ENCODE data around the gene ARHGAP24.

The ARHGAP24 gene

DNA sequence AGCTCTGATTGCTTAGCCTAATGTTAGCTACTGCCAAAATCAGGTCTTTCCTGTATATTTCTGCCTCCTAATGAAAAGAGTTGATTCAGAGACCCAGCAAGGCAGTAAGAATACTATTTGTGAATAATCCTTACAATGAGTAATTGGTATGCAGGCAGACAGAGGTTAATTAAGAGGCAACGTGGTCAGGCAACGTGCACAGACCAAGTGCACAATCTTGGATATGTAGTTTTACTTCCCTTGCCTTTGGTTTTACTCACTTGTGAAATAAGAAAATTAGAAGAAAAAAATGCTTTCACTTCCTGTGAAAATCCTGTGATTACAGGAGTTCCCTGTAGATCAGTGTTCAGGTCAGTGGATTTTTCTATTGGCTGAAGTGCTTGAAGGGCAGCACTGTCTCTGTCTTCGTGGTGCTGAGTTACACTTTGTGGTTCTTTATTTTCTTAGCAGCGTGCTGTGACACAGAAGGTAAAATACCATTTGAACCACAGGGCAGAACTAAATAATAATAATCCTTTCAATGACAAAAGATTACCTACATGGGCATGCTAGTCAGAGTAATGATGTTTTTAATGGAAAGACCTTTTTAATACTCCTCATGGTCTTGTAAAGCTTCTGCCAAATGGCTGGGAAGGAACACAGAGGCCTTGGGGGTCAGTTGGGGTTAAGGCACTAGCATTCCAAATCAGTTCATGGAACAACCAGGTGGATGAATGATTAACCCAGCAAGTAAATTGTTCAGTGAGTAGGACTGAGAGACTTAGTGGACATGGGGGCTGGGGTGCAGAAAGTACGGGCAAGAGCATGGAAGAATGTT is 454.0 kb downstream of the ARHGAP24 start:
- Mint-ChIP-seq H3K36me3 (no peaks in the 10 kb centered on the region), H3K9me3 (peaks cover 5% of the 10 kb centered on the region), H3K27me3 (peaks cover 5% of the 10 kb centered on the region), H3K4me3 (no peak overlapping the region), H3K27ac (no peak overlapping the region), H3K4me1 (peaks cover 10% of the 10 kb centered on the region)

DNA sequence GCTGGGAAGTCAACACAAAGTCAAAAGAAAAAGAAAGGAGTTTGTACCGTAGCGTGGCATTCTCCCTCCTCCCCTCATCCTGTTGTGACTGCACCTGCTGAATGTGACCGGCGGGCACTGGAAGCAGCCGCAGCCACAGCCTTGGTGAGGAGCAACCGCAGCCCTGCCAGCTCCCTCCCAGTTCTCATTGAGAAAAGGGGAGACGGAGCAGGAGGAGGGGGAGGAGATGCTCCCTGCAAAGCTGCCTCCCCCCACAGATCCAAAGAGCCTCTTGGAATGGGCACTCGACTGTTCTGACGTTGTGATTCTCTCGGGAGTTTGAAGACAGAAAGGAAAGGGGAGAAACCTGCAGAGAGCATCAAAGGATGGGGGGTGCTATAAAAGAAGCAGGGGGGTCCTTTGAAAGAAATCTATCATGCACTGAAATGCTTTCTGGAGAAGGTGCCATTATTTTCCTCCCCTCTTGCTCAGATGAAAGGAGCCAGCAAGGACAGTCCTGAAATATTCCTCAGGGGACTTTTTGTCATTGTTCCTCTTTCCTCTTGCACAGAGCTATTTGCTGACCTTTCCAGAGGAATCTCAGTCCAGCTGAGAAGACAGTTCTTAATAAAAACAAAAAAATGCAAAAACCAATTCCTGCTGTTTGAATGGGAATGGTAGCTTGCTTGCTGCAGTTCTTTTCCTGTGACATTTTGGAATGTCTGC is 455.2 kb downstream of the ARHGAP24 start:
- Mint-ChIP-seq H3K27me3 (peaks cover 5% of the 10 kb centered on the region), H3K4me1 (peaks cover 10% of the 10 kb centered on the region), H3K4me3 (no peak overlapping the region), H3K9me3 (no peaks in the 10 kb centered on the region), H3K36me3 (no peaks in the 10 kb centered on the region), H3K27ac (no peak overlapping the region)

DNA sequence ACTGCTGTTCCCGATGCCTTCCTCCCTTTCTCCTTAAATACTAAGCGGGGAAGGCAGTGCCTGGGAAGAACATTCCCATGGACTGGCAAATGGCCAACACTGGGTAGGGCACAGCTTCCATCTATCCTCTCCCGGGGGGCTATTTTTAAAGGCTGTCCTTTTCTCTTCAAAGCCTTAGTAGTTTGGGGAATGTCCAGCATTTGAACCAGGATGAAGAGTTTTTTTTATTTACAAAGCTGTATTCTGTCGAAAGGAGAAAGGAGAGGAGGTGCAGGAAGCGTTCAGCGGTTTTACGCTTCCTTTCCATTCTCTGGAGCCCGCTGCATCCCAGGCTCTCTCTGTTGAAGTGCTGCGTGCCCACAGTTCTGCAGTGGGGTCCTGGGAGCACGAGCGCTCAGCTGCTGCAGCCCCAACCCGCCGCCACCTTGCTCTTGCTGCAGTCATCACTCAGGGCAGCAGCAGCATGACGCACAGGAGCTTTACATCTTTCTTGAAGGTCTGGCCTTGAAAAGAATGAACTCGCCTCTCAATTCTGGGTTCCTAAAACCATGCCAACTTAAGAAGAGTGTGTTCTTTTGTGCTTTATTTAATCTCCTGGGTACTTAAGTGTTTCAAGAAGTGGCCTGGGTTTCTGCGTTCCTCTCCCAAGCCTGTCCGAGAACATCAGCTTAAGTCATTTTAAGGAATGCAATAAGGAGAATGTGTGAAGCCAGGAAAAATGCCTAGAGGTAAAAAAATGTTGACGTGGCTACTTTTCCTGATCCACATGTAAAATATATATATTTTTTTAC is 457.7 kb downstream of the ARHGAP24 start:
- H3K4me1 Mint-ChIP-seq = peaks cover 10% of the 10 kb centered on the region

DNA sequence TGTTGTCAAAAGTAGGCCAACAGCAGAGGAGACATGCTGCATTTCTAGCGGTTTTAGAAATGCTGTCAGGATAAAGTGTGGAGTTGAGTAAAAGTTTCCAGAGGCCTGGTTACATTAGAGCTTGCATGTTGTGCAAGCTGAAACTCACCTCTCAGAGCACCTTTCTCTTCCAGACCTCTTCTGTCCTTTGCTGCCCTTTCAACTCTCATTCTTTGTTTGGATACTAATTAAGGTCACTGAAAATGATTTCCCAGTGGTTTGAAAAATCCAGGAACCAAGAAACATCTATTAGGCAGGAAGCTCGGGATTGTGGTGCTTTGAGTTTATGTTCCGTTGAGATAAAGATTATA is 458.3 kb downstream of the ARHGAP24 start:
- H3K27me3 Mint-ChIP-seq = peaks cover 5% of the 10 kb centered on the region

More for the DNA sequence above, 457.7 kb downstream of the ARHGAP24 start:
- no peak overlapping the region for H3K4me3 Mint-ChIP-seq
- no peak overlapping the region for H3K27ac Mint-ChIP-seq
- H3K36me3 Mint-ChIP-seq = no peaks in the 10 kb centered on the region
- no peaks in the 10 kb centered on the region for H3K9me3 Mint-ChIP-seq
- H3K27me3 Mint-ChIP-seq = peaks cover 5% of the 10 kb centered on the region

DNA sequence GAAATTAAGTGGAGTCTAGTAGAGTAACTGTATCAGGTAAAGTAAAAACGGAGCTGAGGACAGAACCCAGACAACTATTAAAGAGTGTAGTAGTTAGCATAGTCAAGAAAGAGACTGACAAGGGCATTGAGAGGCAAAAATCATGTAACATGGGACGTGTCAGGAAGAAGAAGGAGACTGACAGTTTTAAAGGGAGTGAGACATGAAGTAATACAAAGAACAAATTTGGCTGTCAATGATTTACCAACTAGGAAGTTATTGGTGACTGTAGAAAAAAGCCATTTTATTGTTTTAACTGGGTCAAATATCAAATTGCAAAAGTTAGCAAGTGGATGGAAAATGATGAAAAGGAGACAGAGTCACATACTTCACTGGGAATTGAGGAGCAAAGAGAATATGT is 462.6 kb downstream of the ARHGAP24 start:
- no peak overlapping the region for H3K4me3 Mint-ChIP-seq
- H3K36me3 Mint-ChIP-seq = no peaks in the 10 kb centered on the region
- no peak overlapping the region for H3K27ac Mint-ChIP-seq

More for the DNA sequence above, 458.3 kb downstream of the ARHGAP24 start:
- Mint-ChIP-seq H3K9me3 (no peaks in the 10 kb centered on the region), H3K36me3 (no peaks in the 10 kb centered on the region), H3K27ac (no peak overlapping the region), H3K4me3 (no peak overlapping the region), H3K4me1 (peaks cover 10% of the 10 kb centered on the region)

DNA sequence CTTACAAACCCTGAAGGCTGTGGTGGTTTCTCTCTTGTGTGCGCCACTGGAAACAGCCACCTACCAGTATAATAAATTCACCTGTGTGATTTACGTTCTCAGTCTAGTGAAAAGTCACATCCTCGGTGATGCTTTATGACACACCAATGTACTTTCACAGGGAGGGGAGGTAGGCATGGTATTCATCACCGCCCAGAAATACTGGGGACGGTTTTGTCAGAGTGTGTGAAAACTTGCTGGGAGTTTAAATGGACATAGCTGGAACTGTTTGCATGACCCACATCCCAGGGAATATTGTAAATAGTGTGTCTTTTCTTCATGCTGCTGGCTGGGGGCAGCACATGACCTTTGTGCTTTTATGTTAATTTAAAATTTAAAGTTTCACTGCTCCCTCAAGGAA is 463.1 kb downstream of the ARHGAP24 start:
- no peaks in the 10 kb centered on the region for H3K27me3 Mint-ChIP-seq
- H3K36me3 Mint-ChIP-seq = no peaks in the 10 kb centered on the region
- H3K4me3 Mint-ChIP-seq = no peak overlapping the region
- H3K9me3 Mint-ChIP-seq = no peaks in the 10 kb centered on the region
- H3K4me1 Mint-ChIP-seq = no peaks in the 10 kb centered on the region
- H3K27ac Mint-ChIP-seq = no peak overlapping the region

More for the DNA sequence above, 462.6 kb downstream of the ARHGAP24 start:
- H3K4me1 Mint-ChIP-seq = no peaks in the 10 kb centered on the region
- no peaks in the 10 kb centered on the region for H3K9me3 Mint-ChIP-seq
- H3K27me3 Mint-ChIP-seq = no peaks in the 10 kb centered on the region

DNA sequence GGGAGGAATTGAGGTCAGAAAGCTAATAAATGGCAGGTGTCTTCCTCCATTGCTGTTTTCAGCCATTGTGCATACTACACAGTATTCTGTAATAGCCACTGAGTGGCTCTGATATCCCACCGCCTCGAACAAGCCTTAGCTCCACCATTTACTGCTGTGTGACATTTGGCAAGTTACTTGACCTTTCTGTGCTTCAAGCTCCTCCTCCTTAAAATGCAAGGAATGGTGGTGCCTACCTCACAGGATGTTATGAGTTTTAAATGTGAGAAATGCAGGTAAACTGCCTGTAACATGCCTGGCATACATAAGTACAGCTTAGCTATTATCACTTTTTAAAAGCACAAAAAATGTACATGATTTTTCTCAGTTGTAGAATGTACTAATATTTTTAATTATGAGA is 464.0 kb downstream of the ARHGAP24 start:
- no peak overlapping the region for H3K4me3 Mint-ChIP-seq
- H3K27ac Mint-ChIP-seq = no peak overlapping the region
- no peaks in the 10 kb centered on the region for H3K36me3 Mint-ChIP-seq
- no peaks in the 10 kb centered on the region for H3K9me3 Mint-ChIP-seq
- H3K27me3 Mint-ChIP-seq = no peaks in the 10 kb centered on the region
- H3K4me1 Mint-ChIP-seq = no peaks in the 10 kb centered on the region

DNA sequence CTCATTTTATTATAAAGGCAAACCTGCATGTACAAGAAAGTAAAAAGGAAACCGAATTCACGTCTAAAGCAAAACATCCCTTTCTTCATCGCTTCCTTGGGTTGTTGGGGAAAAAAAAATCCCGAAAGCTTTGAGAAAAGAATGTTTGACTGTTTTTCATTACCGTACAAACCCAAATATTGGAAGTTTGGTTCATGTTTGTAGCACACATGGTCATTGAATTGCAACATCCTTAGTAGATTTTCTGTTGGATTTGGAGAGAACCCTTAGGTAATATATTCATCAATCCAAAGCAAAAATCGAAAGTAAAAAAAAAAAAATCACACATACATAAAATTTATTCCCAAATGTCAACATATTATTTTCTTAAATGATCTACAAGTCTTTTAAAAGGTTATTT is 464.6 kb downstream of the ARHGAP24 start:
- no peak overlapping the region for H3K4me3 Mint-ChIP-seq
- no peaks in the 10 kb centered on the region for H3K36me3 Mint-ChIP-seq
- H3K27ac Mint-ChIP-seq = no peak overlapping the region
- no peaks in the 10 kb centered on the region for H3K9me3 Mint-ChIP-seq
- H3K4me1 Mint-ChIP-seq = no peaks in the 10 kb centered on the region
- H3K27me3 Mint-ChIP-seq = no peaks in the 10 kb centered on the region

DNA sequence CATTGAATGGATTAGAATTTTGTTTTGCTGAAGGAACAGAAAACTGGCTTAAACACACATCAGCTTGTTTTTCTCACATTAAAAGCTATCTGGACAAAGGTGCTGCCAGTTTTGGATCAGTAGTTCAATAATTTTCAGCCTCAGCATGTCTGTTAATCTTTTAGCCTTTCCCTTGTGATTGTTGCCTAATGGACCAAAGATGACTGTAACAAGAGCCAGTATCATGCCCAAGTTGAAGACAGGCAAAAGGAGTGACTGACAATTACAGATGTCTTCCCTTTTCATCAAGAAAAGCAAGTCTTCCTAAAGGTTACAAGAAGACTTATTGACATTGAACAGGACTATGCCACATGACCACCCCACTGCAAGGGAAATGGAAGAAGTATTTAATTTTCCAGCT is 465.2 kb downstream of the ARHGAP24 start:
- Mint-ChIP-seq H3K27me3 (no peaks in the 10 kb centered on the region), H3K27ac (no peak overlapping the region), H3K4me1 (no peaks in the 10 kb centered on the region), H3K4me3 (no peak overlapping the region), H3K36me3 (no peaks in the 10 kb centered on the region), H3K9me3 (no peaks in the 10 kb centered on the region)

DNA sequence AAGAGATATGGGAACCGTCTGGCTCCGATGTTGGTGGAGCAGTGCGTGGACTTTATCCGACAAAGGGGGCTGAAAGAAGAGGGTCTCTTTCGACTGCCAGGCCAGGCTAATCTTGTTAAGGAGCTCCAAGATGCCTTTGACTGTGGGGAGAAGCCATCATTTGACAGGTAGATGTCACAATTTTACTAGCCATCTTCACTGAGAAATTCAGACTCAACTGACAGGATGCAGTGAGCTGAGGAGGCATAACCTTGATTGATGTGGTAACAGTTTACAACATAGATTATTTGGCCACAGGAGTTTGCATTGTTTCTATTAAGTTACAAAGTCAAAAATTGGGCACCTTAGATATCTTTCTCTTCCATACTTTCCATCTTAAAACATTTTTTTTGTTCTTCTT is 467.2 kb downstream of the ARHGAP24 start:
- Mint-ChIP-seq H3K36me3 (no peaks in the 10 kb centered on the region), H3K4me1 (no peaks in the 10 kb centered on the region), H3K27ac (no peak overlapping the region), H3K9me3 (no peaks in the 10 kb centered on the region), H3K4me3 (no peak overlapping the region), H3K27me3 (no peaks in the 10 kb centered on the region)

DNA sequence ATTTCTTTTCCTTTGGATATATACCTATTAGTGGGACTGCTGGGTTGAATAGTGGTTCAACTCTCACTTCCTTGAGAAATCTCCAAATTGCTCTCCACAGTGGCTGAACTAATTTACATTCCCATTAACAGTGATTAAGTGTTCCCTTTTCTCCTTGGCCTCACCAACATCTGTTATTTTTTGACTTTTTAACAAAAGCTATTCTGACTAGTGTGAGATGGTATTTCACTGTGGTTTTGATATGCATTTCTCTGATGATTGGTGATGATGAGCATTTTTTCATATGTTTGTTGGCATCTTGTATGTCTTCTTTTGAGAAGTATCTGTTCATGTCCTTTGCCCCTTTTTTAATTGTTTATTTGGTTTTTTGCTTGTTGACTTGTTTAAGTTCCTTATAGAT is 471.9 kb downstream of the ARHGAP24 start:
- H3K9me3 Mint-ChIP-seq = no peaks in the 10 kb centered on the region
- no peaks in the 10 kb centered on the region for H3K36me3 Mint-ChIP-seq
- H3K27ac Mint-ChIP-seq = no peak overlapping the region
- no peak overlapping the region for H3K4me3 Mint-ChIP-seq
- no peaks in the 10 kb centered on the region for H3K27me3 Mint-ChIP-seq
- no peaks in the 10 kb centered on the region for H3K4me1 Mint-ChIP-seq

DNA sequence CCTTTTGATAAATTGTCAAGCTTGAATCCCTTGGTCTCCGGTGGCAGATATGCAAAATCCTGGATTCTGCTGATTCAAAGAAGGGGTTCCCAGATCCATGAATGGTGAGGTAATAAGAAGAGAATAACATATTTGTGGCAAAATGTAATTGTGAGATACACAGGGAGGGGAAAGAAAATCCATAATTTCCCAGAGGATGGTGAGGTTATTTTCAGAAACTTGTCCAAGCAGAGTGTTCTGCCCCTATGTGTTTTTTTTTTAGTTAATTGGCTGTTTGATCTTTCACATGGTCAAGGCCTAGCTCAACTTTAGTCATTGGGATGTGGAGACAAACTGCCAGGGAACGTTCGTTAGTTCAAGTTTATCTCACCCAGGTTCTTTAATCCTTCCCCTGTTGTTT is 476.1 kb downstream of the ARHGAP24 start:
- H3K36me3 Mint-ChIP-seq = no peaks in the 10 kb centered on the region
- no peak overlapping the region for H3K27ac Mint-ChIP-seq
- no peaks in the 10 kb centered on the region for H3K4me1 Mint-ChIP-seq
- no peaks in the 10 kb centered on the region for H3K9me3 Mint-ChIP-seq
- H3K27me3 Mint-ChIP-seq = no peaks in the 10 kb centered on the region
- no peak overlapping the region for H3K4me3 Mint-ChIP-seq

DNA sequence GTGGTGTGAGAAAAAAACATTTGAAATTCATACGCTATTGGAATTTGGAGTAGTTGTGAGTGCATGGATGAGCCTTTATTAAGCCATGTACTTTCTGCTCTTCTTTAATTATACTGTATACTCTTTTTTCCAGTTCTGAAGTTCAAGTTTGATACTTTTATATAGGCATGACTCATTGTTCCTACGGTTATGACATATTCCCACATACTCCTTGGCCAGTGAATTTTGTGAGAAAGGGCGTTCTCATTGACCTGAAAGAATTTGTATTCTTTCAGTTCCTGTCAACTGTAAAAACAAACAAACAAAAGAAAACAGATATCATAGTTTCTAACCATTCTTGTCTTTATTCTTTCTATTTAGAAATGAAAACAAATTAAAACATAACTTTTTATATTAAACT is 477.6 kb downstream of the ARHGAP24 start:
- H3K4me3 Mint-ChIP-seq = no peak overlapping the region
- H3K36me3 Mint-ChIP-seq = no peaks in the 10 kb centered on the region
- no peak overlapping the region for H3K27ac Mint-ChIP-seq
- H3K9me3 Mint-ChIP-seq = no peaks in the 10 kb centered on the region
- no peaks in the 10 kb centered on the region for H3K27me3 Mint-ChIP-seq
- H3K4me1 Mint-ChIP-seq = no peaks in the 10 kb centered on the region

DNA sequence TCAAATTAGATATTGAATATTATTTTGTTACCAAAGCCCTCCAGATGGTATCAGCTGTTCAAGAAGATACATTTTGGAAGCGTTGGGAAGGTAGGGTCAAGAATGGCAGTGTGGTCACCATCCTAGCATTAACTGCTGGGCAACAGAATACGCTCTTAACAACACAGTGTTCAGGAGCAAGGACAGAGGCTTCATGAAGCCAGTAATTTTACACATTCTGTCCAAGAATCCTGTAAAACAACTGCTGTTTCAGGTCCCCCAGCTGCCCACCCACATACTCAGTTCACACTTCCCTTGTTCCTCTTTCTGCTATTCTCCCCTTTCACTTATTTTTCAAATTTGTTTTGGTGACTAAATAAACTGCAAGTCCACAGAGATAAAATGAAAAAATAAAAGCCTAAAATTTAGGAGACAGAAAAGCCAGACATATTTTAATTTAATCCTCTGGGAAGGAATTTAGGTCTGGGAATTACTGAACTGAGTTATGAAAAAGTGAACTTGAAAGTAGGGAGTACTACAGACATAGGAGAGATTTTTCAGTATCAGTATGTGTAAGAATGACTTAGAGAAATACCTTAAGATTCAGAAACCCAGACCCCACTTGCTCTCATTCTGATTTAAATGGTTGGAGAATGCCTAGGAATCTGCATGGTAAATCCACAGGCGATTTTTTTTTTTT is 478.2 kb downstream of the ARHGAP24 start:
- Mint-ChIP-seq H3K27me3 (no peaks in the 10 kb centered on the region), H3K9me3 (no peaks in the 10 kb centered on the region), H3K4me3 (no peak overlapping the region), H3K36me3 (no peaks in the 10 kb centered on the region), H3K27ac (no peak overlapping the region), H3K4me1 (no peaks in the 10 kb centered on the region)

DNA sequence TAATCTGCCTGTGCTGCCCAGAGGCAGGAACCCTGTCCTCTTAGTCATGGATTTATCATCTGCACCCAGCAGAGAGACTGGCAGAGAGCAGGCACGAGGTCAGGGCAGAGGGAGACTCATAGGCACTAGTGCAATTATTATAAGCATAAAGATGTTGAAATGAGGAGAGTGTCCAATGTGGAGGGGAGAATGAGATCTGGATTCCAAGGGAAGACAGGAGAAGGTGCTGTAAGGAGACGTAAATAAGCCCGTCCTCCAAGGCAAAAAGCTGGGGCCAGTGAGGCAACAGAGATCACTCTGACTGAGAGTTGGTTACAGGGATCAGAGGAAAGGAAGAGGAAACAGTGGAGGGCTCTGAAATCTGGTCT is 478.7 kb downstream of the ARHGAP24 start:
- Mint-ChIP-seq H3K9me3 (no peaks in the 10 kb centered on the region), H3K27ac (no peak overlapping the region), H3K27me3 (no peaks in the 10 kb centered on the region), H3K4me3 (no peak overlapping the region), H3K36me3 (no peaks in the 10 kb centered on the region), H3K4me1 (no peaks in the 10 kb centered on the region)

All from activated naive CD4-positive, alpha-beta T cell treated with anti-CD3 and anti-CD28 coated beads, Interleukin-2, amount 50 U/mL, for 24 hours (primary cell).